ENCODE results near the gene KCTD11. TPM values are rescaled to one million over a fixed set of nuclear protein-coding genes. Genes with fewer than 3 reads are reported as not detected.

Gene KCTD11
- total RNA-seq, result 7.4 and 8.6 TPM in 2 replicates

DNA sequence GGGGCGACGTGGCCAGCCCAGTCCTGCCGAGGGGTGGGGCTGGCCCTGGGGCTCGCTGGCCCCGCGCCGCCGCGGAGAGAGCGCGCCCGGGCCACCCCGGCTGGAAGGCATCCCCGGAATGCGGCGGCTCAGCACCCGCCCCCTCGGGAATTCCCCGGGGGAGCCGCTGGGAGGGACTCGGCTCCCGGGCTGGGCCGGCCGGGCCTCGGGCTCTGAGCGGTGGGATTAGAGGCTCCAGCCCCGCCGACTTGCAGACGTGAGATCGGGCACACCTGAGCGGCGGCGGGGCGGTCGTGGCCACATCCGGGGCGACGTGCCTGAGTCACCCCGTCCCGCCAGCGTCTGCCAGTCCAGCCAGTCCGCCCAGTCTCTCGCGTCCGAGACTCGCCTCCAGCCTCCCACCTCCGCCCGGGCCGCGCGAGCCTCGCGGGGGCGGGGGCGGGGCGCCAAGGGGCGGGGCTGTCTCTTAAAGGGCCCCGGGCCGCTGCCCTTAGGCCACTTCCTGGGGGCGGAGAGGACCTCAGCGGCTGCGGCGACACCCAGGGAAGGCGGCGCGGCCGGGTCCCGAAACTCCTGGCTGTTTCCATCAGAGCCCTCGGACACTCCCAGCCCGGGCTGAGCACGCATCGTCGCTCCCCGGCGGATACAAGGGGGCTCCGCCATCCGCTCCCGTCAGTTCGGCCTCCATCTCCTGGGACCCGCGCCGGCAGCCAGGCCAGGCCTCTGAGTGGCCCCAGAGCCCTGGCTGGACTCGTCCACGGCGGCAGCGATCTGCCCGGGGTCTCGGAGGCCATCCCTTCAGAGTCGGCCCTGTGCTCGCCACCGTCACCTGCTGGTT is at the start of gene KCTD11:
TSS of gene KCTD11 (plus strand) at position 498 of the 838 bp plus-strand sequence.
- DNase-seq (ENCODE audit: low read depth), result peak; percentile 90
- H3K4me3 ChIP-seq (ENCODE audit: low read depth, low read length), result peak within 1 kb of the TSS; percentile 94
- TF ChIP-seq, protein P1, sequence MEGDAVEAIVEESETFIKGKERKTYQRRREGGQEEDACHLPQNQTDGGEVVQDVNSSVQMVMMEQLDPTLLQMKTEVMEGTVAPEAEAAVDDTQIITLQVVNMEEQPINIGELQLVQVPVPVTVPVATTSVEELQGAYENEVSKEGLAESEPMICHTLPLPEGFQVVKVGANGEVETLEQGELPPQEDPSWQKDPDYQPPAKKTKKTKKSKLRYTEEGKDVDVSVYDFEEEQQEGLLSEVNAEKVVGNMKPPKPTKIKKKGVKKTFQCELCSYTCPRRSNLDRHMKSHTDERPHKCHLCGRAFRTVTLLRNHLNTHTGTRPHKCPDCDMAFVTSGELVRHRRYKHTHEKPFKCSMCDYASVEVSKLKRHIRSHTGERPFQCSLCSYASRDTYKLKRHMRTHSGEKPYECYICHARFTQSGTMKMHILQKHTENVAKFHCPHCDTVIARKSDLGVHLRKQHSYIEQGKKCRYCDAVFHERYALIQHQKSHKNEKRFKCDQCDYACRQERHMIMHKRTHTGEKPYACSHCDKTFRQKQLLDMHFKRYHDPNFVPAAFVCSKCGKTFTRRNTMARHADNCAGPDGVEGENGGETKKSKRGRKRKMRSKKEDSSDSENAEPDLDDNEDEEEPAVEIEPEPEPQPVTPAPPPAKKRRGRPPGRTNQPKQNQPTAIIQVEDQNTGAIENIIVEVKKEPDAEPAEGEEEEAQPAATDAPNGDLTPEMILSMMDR (IDR thresholded peaks at IDR 0.05; ENCODE audit: insufficient read depth, low read depth, low read length), result peak; percentile 47

DNA sequence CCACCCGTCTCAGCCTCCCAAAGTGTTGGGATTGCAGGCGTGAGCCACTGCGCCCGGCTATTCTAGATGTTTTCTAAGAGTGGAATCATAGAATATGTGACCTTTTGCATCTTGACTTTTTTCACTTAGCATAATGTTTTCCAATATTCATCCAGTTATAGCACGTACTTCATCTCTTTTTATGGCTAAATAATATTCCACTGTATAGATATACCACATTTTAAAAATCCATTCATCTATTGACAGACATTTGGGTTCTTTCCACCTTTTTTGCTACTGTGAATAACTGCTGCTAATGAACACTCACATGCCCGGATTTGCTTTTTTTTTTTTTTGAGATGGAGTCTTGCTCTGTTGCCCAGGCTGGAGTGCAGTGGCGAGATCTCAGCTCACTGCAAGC is 47.8 kb upstream of the KCTD11 start:
- H3K4me3 ChIP-seq (ENCODE audit: low read depth, low read length), result no peak overlapping the region

DNA sequence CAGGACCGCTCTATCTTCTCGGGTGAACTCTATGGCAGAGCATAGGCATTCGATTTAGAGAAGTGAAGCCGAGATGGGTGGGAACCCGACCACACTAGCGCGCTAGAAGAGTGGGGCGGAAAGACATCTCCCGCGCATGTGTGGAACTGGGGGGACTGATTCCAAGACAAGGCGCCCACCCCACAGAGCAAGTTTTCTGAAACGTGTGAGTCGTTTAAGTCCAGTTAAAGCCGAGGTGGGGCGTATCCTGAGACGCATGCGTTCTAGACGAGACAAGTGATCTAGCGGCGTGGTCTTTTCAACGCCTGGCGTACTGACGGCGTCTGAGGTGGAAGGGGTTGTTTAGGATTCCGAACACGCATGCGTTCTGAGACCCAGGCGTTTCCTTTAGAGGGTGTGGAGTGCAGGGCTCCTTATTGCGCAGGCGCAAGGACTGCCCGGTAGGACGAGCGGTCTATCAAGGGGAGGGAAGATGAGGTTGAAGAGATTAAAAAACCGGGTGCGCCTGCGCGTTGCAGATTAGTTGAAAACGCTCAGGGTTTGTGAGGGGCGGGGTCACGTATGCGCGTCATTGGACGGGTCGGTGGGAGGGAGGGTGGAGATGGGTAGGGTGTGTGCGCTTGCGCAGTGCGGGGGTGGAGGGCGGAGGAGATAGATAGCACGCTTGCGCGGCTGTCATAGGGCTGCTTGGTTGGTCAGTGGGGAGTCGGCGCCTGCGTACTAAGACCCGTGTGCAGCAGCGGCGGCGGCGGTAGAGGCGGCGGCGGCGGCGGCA is 44.9 kb upstream of the KCTD11 start, which contains the start of gene EIF5A:
TSS of gene EIF5A (plus strand) at position 718 of the 775 bp plus-strand sequence. CDS start 2,008 bp downstream, outside the sequence.
- H3K4me3 ChIP-seq (ENCODE audit: low read depth, low read length), result peak within 1 kb of the TSS; percentile 75
- TF ChIP-seq, protein P1 (IDR thresholded peaks at IDR 0.05; ENCODE audit: insufficient read depth, low read depth, low read length), result no peak
- DNase-seq (ENCODE audit: low read depth), result peak; percentile 100

More for the DNA sequence above, 47.8 kb upstream of the KCTD11 start:
- TF ChIP-seq, protein P1 (IDR thresholded peaks at IDR 0.05; ENCODE audit: insufficient read depth, low read depth, low read length), result no peak
- no peak for DNase-seq (ENCODE audit: low read depth)

DNA sequence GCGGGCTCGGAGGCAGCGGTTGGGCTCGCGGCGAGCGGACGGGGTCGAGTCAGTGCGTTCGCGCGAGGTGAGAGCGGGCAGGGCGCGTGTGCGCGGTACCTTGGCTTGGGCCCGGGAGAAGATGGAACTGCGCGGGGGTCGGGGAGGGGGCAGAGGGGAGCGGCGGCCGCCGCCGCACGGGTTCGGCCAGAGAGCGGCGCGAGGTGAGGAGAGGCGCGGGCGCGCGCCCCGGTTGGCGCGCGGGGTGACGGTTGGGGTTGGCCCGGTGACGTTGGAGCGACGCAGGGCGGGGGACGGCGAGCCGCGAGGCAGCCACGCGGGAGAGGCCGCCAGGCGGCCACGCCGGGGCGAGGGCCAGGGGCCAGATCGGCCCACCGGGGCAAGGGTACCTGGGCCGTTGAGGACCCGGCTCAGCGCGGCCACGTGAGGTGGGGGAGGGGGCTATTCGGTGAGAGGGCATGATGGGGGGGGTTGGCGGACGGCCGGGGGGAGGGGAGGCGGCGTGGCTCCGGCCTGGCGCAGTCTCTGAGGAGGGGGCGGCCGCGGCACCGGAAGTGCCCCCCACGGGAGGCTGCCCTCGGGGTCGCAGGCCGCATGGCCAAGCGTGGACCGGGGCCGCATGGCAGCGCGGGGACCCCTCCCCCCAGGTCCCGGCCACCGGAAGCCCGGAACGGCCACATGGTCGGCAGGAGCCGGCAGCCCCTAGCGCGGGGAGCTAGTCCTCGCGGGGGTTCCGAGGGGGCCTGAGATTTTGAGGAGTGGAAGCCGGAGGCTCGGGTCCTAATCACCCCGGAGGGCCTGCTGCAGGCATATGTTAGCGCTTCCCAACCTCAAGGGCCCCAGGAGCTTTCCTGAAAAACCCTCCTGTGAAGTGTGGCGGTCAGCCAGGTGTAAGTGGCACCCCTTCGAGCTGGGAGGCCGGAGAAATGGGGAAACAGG is 44.0 kb upstream of the KCTD11 start:
- DNase-seq (ENCODE audit: low read depth), result peak; percentile 36
- TF ChIP-seq, protein P1 (IDR thresholded peaks at IDR 0.05; ENCODE audit: insufficient read depth, low read depth, low read length), result no peak
- H3K4me3 ChIP-seq (ENCODE audit: low read depth, low read length), result peak overlapping the region; percentile 75

DNA sequence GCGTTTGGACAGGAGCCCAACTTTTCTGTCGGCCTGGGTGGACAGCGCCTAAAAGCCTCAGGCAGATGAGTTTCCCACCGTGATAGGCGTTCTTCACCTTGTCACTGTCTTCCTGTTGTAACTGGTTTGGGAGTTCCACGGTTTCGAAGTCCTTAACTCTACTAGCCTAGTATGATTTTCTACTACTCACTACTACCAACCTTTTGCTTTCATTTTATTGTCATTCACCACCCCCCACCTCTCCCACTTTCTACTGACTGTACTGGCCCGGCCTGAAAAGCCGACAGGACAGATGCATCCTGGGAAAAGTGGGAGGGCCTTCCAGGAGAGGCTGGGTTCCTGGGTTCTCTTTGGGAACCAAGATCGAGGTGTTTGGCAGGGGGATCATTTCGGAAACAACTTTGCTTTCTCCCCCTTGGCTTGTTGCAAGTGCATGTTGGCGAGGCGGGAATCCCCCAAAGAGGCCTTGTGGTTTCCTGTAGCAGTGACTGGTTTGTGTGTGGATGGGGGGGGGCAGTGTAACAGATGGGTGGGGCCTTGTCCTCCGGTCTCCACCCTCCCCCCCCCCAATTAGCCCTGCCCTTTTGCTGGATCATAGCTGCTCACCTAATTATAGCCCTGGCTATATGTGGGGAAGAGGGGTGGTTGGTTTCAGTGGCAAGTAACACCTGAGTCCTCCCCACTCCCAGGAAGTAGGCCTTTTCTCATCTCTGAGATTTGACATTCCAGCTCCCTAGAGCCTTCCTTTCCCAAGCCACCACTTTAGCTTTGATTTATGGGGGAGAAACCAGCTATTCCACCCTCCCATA is 43.1 kb upstream of the KCTD11 start:
- peak overlapping the region; percentile 75 for H3K4me3 ChIP-seq (ENCODE audit: low read depth, low read length)
- peak; percentile 87 for DNase-seq (ENCODE audit: low read depth)
- TF ChIP-seq, protein P1 (IDR thresholded peaks at IDR 0.05; ENCODE audit: insufficient read depth, low read depth, low read length), result no peak
